ENCODE results near the gene TMCC1.

GRCh38 chr3:129845956-129846355 is 47.6 kb downstream of the TMCC1 start:
- no peak for TF ChIP-seq CTCF (IDR thresholded peaks at IDR 0.05)
- no peak for TF ChIP-seq ELK1 (IDR thresholded peaks at IDR 0.05; ENCODE audit: low read depth, low read length)
- no peak for TF ChIP-seq CBX8 (IDR thresholded peaks at IDR 0.05)
- no peak for TF ChIP-seq MAFK (IDR thresholded peaks at IDR 0.05; ENCODE audit: partially characterized antibody)
- TF ChIP-seq POLR2A (IDR thresholded peaks at IDR 0.05; ENCODE audit: low read length): no peak
- no peak for TF ChIP-seq NPAS2 (CRISPR knock-in tag; IDR thresholded peaks at IDR 0.05; ENCODE audit: borderline replicate concordance)
- TF ChIP-seq SMC3 (IDR thresholded peaks at IDR 0.05): no peak
- TF ChIP-seq EP300 (IDR thresholded peaks at IDR 0.05): no peak
- no peak for TF ChIP-seq MAX (IDR thresholded peaks at IDR 0.05)

Measured in A549 (cell line).